Adrenal gland (tissue), 12 donors: ENCODE results near the gene PKP4. TPM values are rescaled to one million over a fixed set of nuclear protein-coding genes. Genes with fewer than 3 reads are reported as not detected.

Experiments used
- DNase-seq, 7 donors: peaks; one replicate each; pipeline ENCODE4 v3.0.0-alpha.2; 2019 to 2020
- H3K27ac ChIP-seq, 5 donors: fragments of 200-600 bp; sonication (generic) in 4 of 5; 1 replicate in 3 of 5; 2 replicates in 2 of 5; pipeline versions ENCODE4 v1.5.1 to v1.8.0; 2016 to 2020; ENCODE audit warnings: mild to moderate bottlenecking in 1 of 5
- H3K27me3 ChIP-seq: fragments of 200-600 bp; 2 replicates; pipeline ENCODE4 v1.8.0; 2021
- H3K36me3 ChIP-seq, 2 donors: fragments of 200-600 bp; replicated peaks in 1 of 2; 1 replicate in 1 of 2; 2 replicates in 1 of 2; pipeline versions ENCODE4 v1.5.1 to v1.8.0; 2018 to 2022
- H3K4me1 ChIP-seq, 2 donors: fragments of 200-600 bp; replicated peaks in 1 of 2; 1 replicate in 1 of 2; 2 replicates in 1 of 2; pipeline versions ENCODE4 v1.5.1 to v1.8.0; 2018 to 2021
- H3K4me3 ChIP-seq, 4 donors: fragments of 200-600 bp; sonication (generic) in 3 of 4; one replicate each; pipeline ENCODE4 v1.5.1; 2016 to 2018
- H3K9me3 ChIP-seq, 3 donors: fragments of 200-600 bp; sonication (generic) in 1 of 3; replicated peaks in 1 of 3; 1 replicate in 2 of 3; 2 replicates in 1 of 3; pipeline versions ENCODE4 v1.5.1 to v1.8.0; 2016 to 2021
- CTCF ChIP-seq, 6 experiments: fragments of 450-650 bp in 4 of 6; fragments of 200-600 bp in 2 of 6; sonication (generic) in 1 of 6; IDR thresholded peaks; 1 replicate in 5 of 6; 2 replicates in 1 of 6; pipeline versions ENCODE4 v1.5.1 to v1.8.0; 2016 to 2021; ENCODE audit warnings: antibody characterized with exemption in 6 of 6, mild to moderate bottlenecking in 2 of 6, moderate library complexity in 1 of 6
- POLR2A ChIP-seq, 2 donors: fragments of 450-650 bp; IDR thresholded peaks; one replicate each; pipeline ENCODE4 v1.6.1; 2017; ENCODE audit warnings: antibody characterized with exemption in 2 of 2, mild to moderate bottlenecking in 2 of 2, moderate library complexity in 1 of 2
- WGBS, 4 donors: extraction: QIAGEN DNeasy Blood & Tissue Kit in 2 of 4; methylation state at CpG; one replicate each; pipeline versions ENCODE4 v1.1.5 to v1.1.7; 2013 to 2017; 5-methylcytosine and 5-hydroxymethylcytosine counted together
- intact Hi-C, 2 donors: fragments of 100-400 bp; cut with DNase I; formaldehyde crosslinking; loops; one replicate each; pipeline versions ENCODE4 v1.14.1 to v1.15.0; 2022 to 2023
- polyA plus RNA-seq, 3 donors: library from polyadenylated mRNA; stranded (reverse); fragments of 200-250 nt in 2 of 3; fragments of 350-450 nt in 1 of 3; fragmentation: Illumina TruSeq in 1 of 3; extraction: RNeasy Lipid Tissue Mini Kit (QIAGEN cat#74804) in 1 of 3; gene quantifications; one replicate each; pipeline ENCODE4 v1.2.3, GENCODE V29; 2013 to 2014
- small RNA-seq, 2 donors: library from RNA; depleted of rRNA; stranded (forward); fragments of <200 nt; gene quantifications; one replicate each; pipeline ENCODE3, GENCODE V24; 2016
- total RNA-seq, 9 donors: library from RNA; depleted of rRNA in 4 of 9; stranded (reverse); fragments of >200 nt in 4 of 9; fragments of 120-200 nt in 1 of 9; fragmentation: NEBNext Ultra II Directional in 1 of 9; extraction: Animal tissue kit (Norgen Biotek cat#: 25700) in 1 of 9; gene quantifications; one replicate each; pipeline versions ENCODE4 v1.1.0 to v1.2.4, GENCODE V29; 2013 to 2023
- donor health status: healthy with polysubstance abuse.
- donor health status: Bipolar disorder and iron deficiency.
- donor health status: DM: yes; HTN: yes; CAD: no.
- donor health status: DM: no; HTN: no; CAD: no.
- donor health status: DM: no; HTN: no; CAD: no.
- donor health status: DM: yes; HTN: yes; CAD: no.

Gene PKP4
- total and polyA plus RNA-seq, 12 donors = 15.6 to 34.9 (median 23.3) TPM

GRCh38 chr2:158730621-158731140 is 273.9 kb downstream of the PKP4 start:
- no peaks in the 10 kb centered on the region for H3K27me3 ChIP-seq
- no peak for TF ChIP-seq CTCF (IDR thresholded peaks at IDR 0.05)
- no peak for TF ChIP-seq POLR2A (IDR thresholded peaks at IDR 0.05)
- H3K4me3 ChIP-seq = no peak overlapping the region
- no peak for DNase-seq
- intact Hi-C loops = no loop called here
- 90 to 96% (median 90%) methylated on average over 7 to 9 of the region's 9 CpGs for WGBS, 4 donors
- no peaks in the 10 kb centered on the region for H3K36me3 ChIP-seq
- H3K9me3 ChIP-seq = no peaks in the 10 kb centered on the region
- no peak overlapping the region for H3K27ac ChIP-seq
- H3K4me1 ChIP-seq = no peaks in the 10 kb centered on the region

GRCh38 chr2:158731386-158731785 is 274.6 kb downstream of the PKP4 start:
- Histone ChIP-seq H3K9me3 (no peaks in the 10 kb centered on the region), H3K27ac (no peak overlapping the region), H3K36me3 (no peaks in the 10 kb centered on the region), H3K4me1 (no peaks in the 10 kb centered on the region), H3K4me3 (no peak overlapping the region), H3K27me3 (no peaks in the 10 kb centered on the region)
- no peak for TF ChIP-seq POLR2A (IDR thresholded peaks at IDR 0.05)
- TF ChIP-seq CTCF (IDR thresholded peaks at IDR 0.05) = no peak
- intact Hi-C loops = no loop called here
- WGBS, 4 donors = 84 to 95% (median 89%) methylated on average over 4 of the region's 4 CpGs
- DNase-seq = no peak

Small RNAs within 50 kb of the gene (small RNA-seq; reads per million reads assigned to genes)
- gene AC005042.3 = 0 reads per million in 2 donors
- 0 reads per million in 2 donors for gene RN7SL393P

Other genes with a start within 250 kb of the PKP4 start
- 1 to 10 TPM in 3 of 9 donors, under 1 TPM in 4, not detected in 2; 0.24 to 1.6 (median 0.72) TPM for gene CCDC148, start 199 bp upstream of the PKP4 start, total RNA-seq
- gene CCDC148, start 199 bp upstream of the PKP4 start, polyA plus RNA-seq = under 1 TPM; 0.30 to 0.64 (median 0.37) TPM